Mucosa of descending colon (tissue), 3 donors: ENCODE results near the gene GOLGA3. TPM values are rescaled to one million over a fixed set of nuclear protein-coding genes. Genes with fewer than 3 reads are reported as not detected.
"Not testable (repeated sequence)": the region's sequence is repeated elsewhere in the genome, so short reads cannot be mapped to it uniquely, and the experiment has no call there.

Experiments used
- ATAC-seq: fragments of 200-7000 bp; cut with Tn5 transposase; one replicate; pipeline ENCODE4 v1.9.1; 2020; ENCODE audit warnings: mild to moderate bottlenecking, moderate library complexity
- DNase-seq, 3 donors: peaks; one replicate each; pipeline ENCODE4 v3.0.0-alpha.2; 2020
- H3K36me3 ChIP-seq: fragments of 200-600 bp; one replicate; pipeline ENCODE4 v1.8.0; 2021; ENCODE audit warnings: low read depth, mild to moderate bottlenecking
- H3K4me1 ChIP-seq: fragments of 200-600 bp; one replicate; pipeline ENCODE4 v1.8.0; 2021; ENCODE audit warnings: low read depth, mild to moderate bottlenecking
- H3K4me3 ChIP-seq: fragments of 200-600 bp; one replicate; pipeline ENCODE4 v1.8.0; 2021; ENCODE audit warnings: mild to moderate bottlenecking
- H3K9me3 ChIP-seq: fragments of 200-600 bp; one replicate; pipeline ENCODE4 v1.8.0; 2021; ENCODE audit warnings: mild to moderate bottlenecking
- intact Hi-C, 2 donors: fragments of 100-400 bp; cut with DNase I in 1 of 2; cut with micrococcal nuclease in 1 of 2; formaldehyde crosslinking; loops; one replicate each; pipeline versions ENCODE4 v1.11.0 to v1.11.1; 2022; cut with DNase I, micrococcal nuclease
- total RNA-seq, 3 donors: library from RNA; stranded (reverse); fragmentation: NEBNext Ultra II Directional in 2 of 3; extraction: Animal tissue kit (Norgen Biotek cat#: 25700) in 2 of 3; gene quantifications; one replicate each; pipeline versions ENCODE4 v1.2.1 to v1.2.4, GENCODE V29; 2021 to 2023
- TF ChIP-seq, protein P1 (sequence below): fragments of 200-600 bp; IDR thresholded peaks from one replicate; pipeline ENCODE4 v1.8.0; 2022; ENCODE audit warnings: antibody characterized with exemption, mild to moderate bottlenecking
- donor health status: DM: no; HTN: no; CAD: no; lungs with moderate emphysema.
- donor health status: DM: no; HTN: no; CAD: no.
- donor health status: DM: no; HTN: yes; CAD: no.

GOLGA3 gene
- total RNA-seq, 3 donors from 2014 or later: 71.6 to 91.0 (median 89.6) TPM

DNA sequence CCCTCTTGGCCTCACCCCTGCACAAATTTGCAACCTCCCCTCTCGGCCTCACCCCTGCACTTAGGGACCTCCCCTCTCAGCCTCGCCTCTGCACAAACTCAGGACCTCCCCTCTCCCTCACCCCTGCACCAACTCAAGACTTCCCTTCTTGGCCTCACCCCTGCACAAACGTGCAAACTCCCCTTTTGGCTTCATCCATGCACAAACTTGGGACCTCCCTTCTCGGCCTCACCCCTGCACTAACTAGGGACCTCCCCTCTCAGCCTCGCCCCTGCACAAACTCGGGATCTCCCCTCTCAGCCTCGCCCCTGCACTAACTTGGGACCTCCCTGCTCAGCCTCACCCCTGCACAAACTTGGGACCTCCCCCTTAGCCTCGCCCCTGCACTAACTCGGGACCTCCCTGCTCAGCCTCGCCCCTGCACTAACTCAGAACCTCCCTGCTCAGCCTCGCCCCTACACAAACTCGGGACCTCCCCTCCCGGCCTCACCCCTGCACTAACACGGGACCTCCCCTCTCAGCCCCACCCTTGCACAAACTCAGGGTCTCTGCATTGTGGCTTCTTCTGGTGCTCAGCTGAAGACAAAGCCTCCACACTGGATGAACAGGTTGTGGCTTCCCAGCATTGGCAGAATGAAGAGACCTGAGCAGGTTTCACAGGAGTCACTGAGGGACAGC, 11.0 kb upstream of the GOLGA3 start:
- ATAC-seq: no peak
- no peak overlapping the region for H3K4me3 ChIP-seq
- TF ChIP-seq, protein P1, sequence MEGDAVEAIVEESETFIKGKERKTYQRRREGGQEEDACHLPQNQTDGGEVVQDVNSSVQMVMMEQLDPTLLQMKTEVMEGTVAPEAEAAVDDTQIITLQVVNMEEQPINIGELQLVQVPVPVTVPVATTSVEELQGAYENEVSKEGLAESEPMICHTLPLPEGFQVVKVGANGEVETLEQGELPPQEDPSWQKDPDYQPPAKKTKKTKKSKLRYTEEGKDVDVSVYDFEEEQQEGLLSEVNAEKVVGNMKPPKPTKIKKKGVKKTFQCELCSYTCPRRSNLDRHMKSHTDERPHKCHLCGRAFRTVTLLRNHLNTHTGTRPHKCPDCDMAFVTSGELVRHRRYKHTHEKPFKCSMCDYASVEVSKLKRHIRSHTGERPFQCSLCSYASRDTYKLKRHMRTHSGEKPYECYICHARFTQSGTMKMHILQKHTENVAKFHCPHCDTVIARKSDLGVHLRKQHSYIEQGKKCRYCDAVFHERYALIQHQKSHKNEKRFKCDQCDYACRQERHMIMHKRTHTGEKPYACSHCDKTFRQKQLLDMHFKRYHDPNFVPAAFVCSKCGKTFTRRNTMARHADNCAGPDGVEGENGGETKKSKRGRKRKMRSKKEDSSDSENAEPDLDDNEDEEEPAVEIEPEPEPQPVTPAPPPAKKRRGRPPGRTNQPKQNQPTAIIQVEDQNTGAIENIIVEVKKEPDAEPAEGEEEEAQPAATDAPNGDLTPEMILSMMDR: no peak
- no peak for DNase-seq
- no peaks in the 10 kb centered on the region for H3K9me3 ChIP-seq
- intact Hi-C loops: no loop called here
- H3K4me1 ChIP-seq: peaks cover 11% of the 10 kb centered on the region
- H3K36me3 ChIP-seq: peaks cover 4% of the 10 kb centered on the region

- no peak overlapping the region for H3K4me3 ChIP-seq
- peak; percentile 87 for ATAC-seq
- peaks cover 4% of the 10 kb centered on the region for H3K36me3 ChIP-seq
- TF ChIP-seq, protein P1: no peak
- DNase-seq: peak in 2 of 3 donors; percentile 49 to 52
- intact Hi-C loops: no loop called here
- peaks cover 11% of the 10 kb centered on the region for H3K4me1 ChIP-seq
- no peaks in the 10 kb centered on the region for H3K9me3 ChIP-seq
These were observed 9.9 kb upstream of the GOLGA3 start for GRCh38 chr12:132838410-132839080.

DNA sequence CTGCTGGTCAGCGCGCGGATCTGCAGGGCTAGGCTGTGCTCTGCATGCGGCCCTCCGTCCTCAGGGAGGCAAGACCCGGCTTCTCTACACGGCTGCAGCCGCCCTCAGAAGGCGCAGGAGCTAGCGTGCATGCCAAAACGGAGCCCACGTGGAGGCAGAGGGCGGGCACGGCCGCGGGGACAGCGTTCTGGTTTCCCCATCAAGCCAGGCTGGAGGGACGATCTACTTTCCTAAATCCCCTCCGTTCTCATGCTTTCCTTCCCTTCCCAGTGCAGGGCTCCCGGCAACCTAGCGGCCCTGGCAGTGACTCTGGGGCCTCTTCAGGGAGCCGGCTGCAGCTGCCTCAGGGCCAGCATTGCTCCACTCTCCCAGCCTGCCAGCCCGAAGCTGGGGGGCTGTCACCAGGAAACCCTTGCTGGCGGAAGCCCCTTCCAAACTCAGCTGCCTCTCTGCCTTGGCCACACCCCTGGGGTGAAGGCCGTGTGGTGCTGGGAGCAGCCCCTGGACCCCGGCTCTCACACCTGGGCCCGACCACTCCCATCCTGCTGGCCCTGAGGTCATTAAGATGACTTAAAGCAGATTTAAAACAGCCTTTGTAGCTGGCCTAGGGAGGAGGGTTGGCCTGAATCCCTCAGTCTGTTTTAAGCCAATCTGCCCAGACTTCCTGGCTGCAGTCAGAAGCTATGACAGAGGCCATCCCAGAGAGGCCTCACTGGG, 9.2 kb upstream of the GOLGA3 start:
- DNase-seq: no peak
- no peak overlapping the region for H3K4me3 ChIP-seq
- H3K4me1 ChIP-seq: peaks cover 11% of the 10 kb centered on the region
- intact Hi-C loops: no loop called here
- ATAC-seq: peak; percentile 31
- TF ChIP-seq, protein P1: no peak
- H3K9me3 ChIP-seq: no peaks in the 10 kb centered on the region
- H3K36me3 ChIP-seq: peaks cover 2% of the 10 kb centered on the region

GRCh38 chr12:132836795-132837331, 8.2 kb upstream of the GOLGA3 start:
- DNase-seq: no peak
- no peaks in the 10 kb centered on the region for H3K9me3 ChIP-seq
- peaks cover 12% of the 10 kb centered on the region for H3K4me1 ChIP-seq
- H3K4me3 ChIP-seq: no peak overlapping the region
- intact Hi-C loops: no loop called here
- TF ChIP-seq, protein P1: no peak
- no peak for ATAC-seq
- H3K36me3 ChIP-seq: no peaks in the 10 kb centered on the region

DNA sequence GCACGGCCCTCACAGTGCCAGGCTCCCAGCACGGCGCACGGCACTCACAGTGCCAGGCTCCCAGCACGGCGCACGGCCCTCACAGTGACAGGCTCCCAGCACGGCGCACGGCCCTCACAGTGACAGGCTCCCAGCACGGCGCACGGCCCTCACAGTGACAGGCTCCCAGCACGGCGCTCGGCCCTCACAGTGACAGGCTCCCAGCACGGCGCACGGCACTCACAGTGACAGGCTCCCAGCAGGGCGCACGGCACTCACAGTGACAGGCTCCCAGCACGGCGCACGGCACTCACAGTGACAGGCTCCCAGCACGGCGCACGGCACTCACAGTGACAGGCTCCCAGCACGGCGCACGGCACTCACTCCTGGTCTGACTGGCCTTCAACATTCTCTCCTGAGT, 7.6 kb upstream of the GOLGA3 start:
- ATAC-seq, H3K36me3 ChIP-seq, H3K4me3 ChIP-seq, DNase-seq, intact Hi-C loops, H3K9me3 ChIP-seq: not testable (repeated sequence)
- peaks cover 14% of the 10 kb centered on the region for H3K4me1 ChIP-seq
